Measurements from ENCODE around the gene IL1RAPL1.

The IL1RAPL1 gene

DNA sequence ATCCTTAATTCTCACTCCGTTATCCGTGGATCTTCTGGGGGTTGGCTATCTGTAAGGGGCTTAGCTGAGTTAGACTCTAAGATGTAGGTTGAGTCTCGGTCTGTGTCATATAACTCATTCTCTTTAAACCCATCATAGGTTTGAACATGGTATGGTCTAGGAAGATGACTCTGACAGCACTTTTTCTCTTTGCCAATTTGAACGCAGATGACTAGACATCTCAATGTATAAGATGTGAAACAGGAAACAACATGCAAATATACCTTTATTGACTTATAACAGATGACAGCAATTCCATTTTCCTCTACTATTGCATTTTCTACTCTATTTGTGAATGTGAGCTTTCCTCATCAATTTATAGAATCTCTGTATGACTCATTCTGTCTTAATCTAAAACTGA lies 993.3 kb downstream of the IL1RAPL1 start:
- TF ChIP-seq GATA3 (IDR thresholded peaks at IDR 0.05; ENCODE audit: low read depth, low read length), result no peak
- TF ChIP-seq GATA2 (IDR thresholded peaks at IDR 0.05; ENCODE audit: low read depth, low read length), result no peak

- TF ChIP-seq GATA3 (IDR thresholded peaks at IDR 0.05; ENCODE audit: low read depth, low read length), result no peak
- TF ChIP-seq GATA2 (IDR thresholded peaks at IDR 0.05; ENCODE audit: low read depth, low read length), result no peak
These were observed 994.0 kb downstream of the IL1RAPL1 start for GRCh38 chrX:29581223-29581622.

GRCh38 chrX:29587107-29587506 lies 999.9 kb downstream of the IL1RAPL1 start:
- TF ChIP-seq GATA2 (IDR thresholded peaks at IDR 0.05; ENCODE audit: low read depth, low read length) (no peak), GATA3 (IDR thresholded peaks at IDR 0.05; ENCODE audit: low read depth, low read length) (no peak)

- TF ChIP-seq GATA2 (IDR thresholded peaks at IDR 0.05; ENCODE audit: low read depth, low read length) (no peak), GATA3 (IDR thresholded peaks at IDR 0.05; ENCODE audit: low read depth, low read length) (no peak)
These were observed 1003.7 kb downstream of the IL1RAPL1 start for GRCh38 chrX:29590921-29591320.

DNA sequence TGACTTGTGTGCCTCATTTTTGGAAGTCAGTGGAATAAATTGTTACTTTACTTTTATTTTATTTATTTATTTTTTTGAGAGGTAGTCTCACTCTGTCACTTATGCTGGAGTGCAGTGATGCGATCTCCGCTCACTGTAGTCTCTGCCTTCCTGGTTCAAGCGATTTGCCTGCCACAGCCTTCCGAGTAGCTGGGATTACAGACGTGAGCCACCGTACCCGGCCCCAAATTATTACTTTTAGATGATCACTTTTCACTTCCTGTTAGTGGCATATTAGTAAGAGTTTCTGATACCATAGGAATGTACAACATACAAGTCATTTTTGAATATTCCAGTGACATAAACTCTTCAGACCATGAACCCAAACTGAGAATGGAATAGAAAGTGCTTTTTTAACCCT lies 1017.1 kb downstream of the IL1RAPL1 start:
- TF ChIP-seq GATA3 (IDR thresholded peaks at IDR 0.05; ENCODE audit: low read depth, low read length), result no peak
- TF ChIP-seq GATA2 (IDR thresholded peaks at IDR 0.05; ENCODE audit: low read depth, low read length), result no peak

- no peak for TF ChIP-seq GATA2 (IDR thresholded peaks at IDR 0.05; ENCODE audit: low read depth, low read length)
- no peak for TF ChIP-seq GATA3 (IDR thresholded peaks at IDR 0.05; ENCODE audit: low read depth, low read length)
These were observed 1030.0 kb downstream of the IL1RAPL1 start for GRCh38 chrX:29617276-29617675.

GRCh38 chrX:29617725-29618124 lies 1030.5 kb downstream of the IL1RAPL1 start:
- TF ChIP-seq GATA2 (IDR thresholded peaks at IDR 0.05; ENCODE audit: low read depth, low read length) (no peak), GATA3 (IDR thresholded peaks at IDR 0.05; ENCODE audit: low read depth, low read length) (no peak)

GRCh38 chrX:29627833-29628232 lies 1040.6 kb downstream of the IL1RAPL1 start:
- TF ChIP-seq GATA3 (IDR thresholded peaks at IDR 0.05; ENCODE audit: low read depth, low read length) (no peak), GATA2 (IDR thresholded peaks at IDR 0.05; ENCODE audit: low read depth, low read length) (no peak)

- TF ChIP-seq GATA2 (IDR thresholded peaks at IDR 0.05; ENCODE audit: low read depth, low read length), result no peak
- no peak for TF ChIP-seq GATA3 (IDR thresholded peaks at IDR 0.05; ENCODE audit: low read depth, low read length)
These were observed 1047.3 kb downstream of the IL1RAPL1 start for GRCh38 chrX:29634516-29634915.

- TF ChIP-seq GATA2 (IDR thresholded peaks at IDR 0.05; ENCODE audit: low read depth, low read length) (no peak), GATA3 (IDR thresholded peaks at IDR 0.05; ENCODE audit: low read depth, low read length) (no peak)
These were observed 1049.1 kb downstream of the IL1RAPL1 start for GRCh38 chrX:29636331-29636730.

DNA sequence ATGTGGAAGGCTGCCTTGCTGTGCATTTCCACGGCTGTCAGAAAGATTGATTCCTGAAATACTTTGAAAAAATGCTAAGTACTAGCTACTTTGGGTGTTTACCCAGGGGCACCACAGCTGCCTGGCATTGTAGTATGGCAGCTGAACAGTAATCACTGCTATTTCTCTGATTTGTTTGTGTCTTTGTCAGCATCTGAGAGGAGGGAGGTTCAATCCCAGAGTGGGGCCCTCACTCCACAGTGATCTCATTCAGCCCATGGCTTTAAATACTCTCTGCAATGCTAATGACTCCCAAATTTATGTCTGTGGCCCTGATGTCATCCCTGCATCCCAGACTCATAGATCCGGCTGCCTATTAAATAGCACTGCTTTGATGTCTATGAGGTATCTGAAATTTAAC lies 1052.9 kb downstream of the IL1RAPL1 start:
- TF ChIP-seq GATA3 (IDR thresholded peaks at IDR 0.05; ENCODE audit: low read depth, low read length), result no peak
- no peak for TF ChIP-seq GATA2 (IDR thresholded peaks at IDR 0.05; ENCODE audit: low read depth, low read length)

GRCh38 chrX:29641461-29641860 lies 1054.2 kb downstream of the IL1RAPL1 start:
- TF ChIP-seq GATA2 (IDR thresholded peaks at IDR 0.05; ENCODE audit: low read depth, low read length), result no peak
- TF ChIP-seq GATA3 (IDR thresholded peaks at IDR 0.05; ENCODE audit: low read depth, low read length), result no peak

DNA sequence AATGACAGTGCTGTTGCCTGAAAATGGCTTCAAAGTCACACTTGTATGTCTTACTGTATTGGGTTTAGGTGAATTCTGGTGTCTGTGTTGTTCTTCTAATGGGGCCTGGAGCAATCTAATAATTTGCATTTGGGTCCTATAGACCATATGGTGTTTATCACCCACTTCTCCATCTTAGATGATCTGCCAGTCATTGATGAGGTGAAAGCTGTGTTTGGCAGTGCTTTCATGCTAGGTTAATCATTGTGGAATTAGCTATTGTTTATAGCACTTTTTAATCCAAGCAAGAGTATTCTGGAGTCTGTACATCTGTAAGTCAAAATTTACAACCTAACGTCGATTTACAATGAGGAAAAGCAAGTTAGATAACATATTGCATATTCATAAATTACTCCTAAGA lies 1055.9 kb downstream of the IL1RAPL1 start:
- TF ChIP-seq GATA3 (IDR thresholded peaks at IDR 0.05; ENCODE audit: low read depth, low read length) (no peak), GATA2 (IDR thresholded peaks at IDR 0.05; ENCODE audit: low read depth, low read length) (no peak)

GRCh38 chrX:29648161-29648560 lies 1060.9 kb downstream of the IL1RAPL1 start:
- TF ChIP-seq GATA3 (IDR thresholded peaks at IDR 0.05; ENCODE audit: low read depth, low read length) (no peak), GATA2 (IDR thresholded peaks at IDR 0.05; ENCODE audit: low read depth, low read length) (no peak)

DNA sequence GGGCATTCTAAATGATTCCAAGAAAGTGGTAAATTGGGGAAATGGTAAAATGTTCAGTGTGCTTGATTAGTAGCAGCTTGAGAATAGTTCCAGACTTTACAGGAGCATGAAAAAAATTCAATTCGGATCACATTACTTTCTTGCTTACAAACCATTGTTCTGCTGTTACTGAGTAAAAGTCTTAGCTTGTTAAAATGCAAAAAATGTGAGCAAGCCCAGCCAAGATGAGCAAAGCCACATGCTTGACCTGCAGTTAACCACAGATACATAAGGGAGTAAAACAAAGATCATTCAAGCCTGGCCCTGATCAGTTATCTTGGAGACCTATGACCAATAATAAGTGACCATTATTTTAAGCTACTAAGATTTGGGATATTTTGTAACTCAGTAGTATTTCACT lies 1065.2 kb downstream of the IL1RAPL1 start:
- TF ChIP-seq GATA3 (IDR thresholded peaks at IDR 0.05; ENCODE audit: low read depth, low read length) (no peak), GATA2 (IDR thresholded peaks at IDR 0.05; ENCODE audit: low read depth, low read length) (no peak)

GRCh38 chrX:29653721-29654120 lies 1066.5 kb downstream of the IL1RAPL1 start:
- TF ChIP-seq GATA3 (IDR thresholded peaks at IDR 0.05; ENCODE audit: low read depth, low read length), result no peak
- TF ChIP-seq GATA2 (IDR thresholded peaks at IDR 0.05; ENCODE audit: low read depth, low read length), result no peak
